HEK293 (cell line): ENCODE measurements around the gene ANGPTL8.
A peak's percentile ranks its signal among the peaks of the same experiment; 100 is the strongest.

ENCODE experiments used
- GLIS1 ChIP-seq: fragments of 450-650 bp; formaldehyde crosslinking; IDR thresholded peaks from 2 replicates; pipeline ENCODE4 v1.5.1; 2016; ENCODE audit warnings: missing biosample characterization, missing genetic modification characterization
- GLIS2 ChIP-seq: fragments of 450-650 bp; formaldehyde crosslinking; IDR thresholded peaks from 2 replicates; pipeline ENCODE4 v1.5.1; 2016; ENCODE audit warnings: missing biosample characterization, missing genetic modification characterization
- KLF10 ChIP-seq: fragments of 450-650 bp; IDR thresholded peaks from 2 replicates; pipeline ENCODE4 v1.5.1; 2018; ENCODE audit warnings: missing biosample characterization, mild to moderate bottlenecking, missing genetic modification characterization
- KLF8 ChIP-seq: fragments of 450-650 bp; formaldehyde crosslinking; IDR thresholded peaks from 2 replicates; pipeline ENCODE4 v1.5.1; 2016; ENCODE audit warnings: missing biosample characterization, missing genetic modification characterization
- OSR2 ChIP-seq: fragments of 450-650 bp; formaldehyde crosslinking; IDR thresholded peaks from 2 replicates; pipeline ENCODE4 v1.5.1; 2016; ENCODE audit warnings: missing biosample characterization, missing genetic modification characterization
- PRDM4 ChIP-seq: fragments of 450-650 bp; formaldehyde crosslinking; IDR thresholded peaks from 2 replicates; pipeline ENCODE4 v1.5.1; 2017; ENCODE audit warnings: missing biosample characterization, missing genetic modification characterization
- SP3 ChIP-seq: fragments of 450-650 bp; formaldehyde crosslinking; IDR thresholded peaks from 2 replicates; pipeline ENCODE4 v1.5.1; 2016; ENCODE audit warnings: missing biosample characterization, missing genetic modification characterization
- SP7 ChIP-seq: fragments of 450-650 bp; formaldehyde crosslinking; IDR thresholded peaks from 2 replicates; pipeline ENCODE4 v1.5.1; 2016; ENCODE audit warnings: missing biosample characterization, missing genetic modification characterization
- ZBTB7A ChIP-seq: fragments of 450-650 bp; formaldehyde crosslinking; IDR thresholded peaks from 2 replicates; pipeline ENCODE4 v1.5.1; 2016; ENCODE audit warnings: low read depth, missing biosample characterization, missing genetic modification characterization
- ZNF146 ChIP-seq: fragments of 450-650 bp; formaldehyde crosslinking; IDR thresholded peaks from 2 replicates; pipeline ENCODE4 v1.5.1; 2016; ENCODE audit warnings: missing biosample characterization, missing genetic modification characterization
- ZNF184 ChIP-seq: fragments of 450-650 bp; IDR thresholded peaks from 2 replicates; pipeline ENCODE4 v1.5.1; 2018; ENCODE audit warnings: missing biosample characterization, mild to moderate bottlenecking, missing genetic modification characterization
- ZNF214 ChIP-seq: fragments of 450-650 bp; formaldehyde crosslinking; IDR thresholded peaks from 2 replicates; pipeline ENCODE4 v1.5.1; 2017; ENCODE audit warnings: missing biosample characterization, mild to moderate bottlenecking, missing genetic modification characterization, borderline replicate concordance
- ZNF280D ChIP-seq: fragments of 450-650 bp; formaldehyde crosslinking; IDR thresholded peaks from 2 replicates; pipeline ENCODE4 v1.5.1; 2016; ENCODE audit warnings: missing biosample characterization, missing genetic modification characterization
- ZNF292 ChIP-seq: fragments of 450-650 bp; formaldehyde crosslinking; IDR thresholded peaks from 2 replicates; pipeline ENCODE4 v1.5.1; 2016; ENCODE audit warnings: low read depth, missing biosample characterization, missing genetic modification characterization, borderline replicate concordance
- ZNF362 ChIP-seq: fragments of 450-650 bp; formaldehyde crosslinking; IDR thresholded peaks from 2 replicates; pipeline ENCODE4 v1.5.1; 2016; ENCODE audit warnings: missing biosample characterization, missing genetic modification characterization
- ZNF398 ChIP-seq: fragments of 450-650 bp; formaldehyde crosslinking; IDR thresholded peaks from 2 replicates; pipeline ENCODE4 v1.5.1; 2017; ENCODE audit warnings: missing biosample characterization, missing genetic modification characterization
- ZNF423 ChIP-seq: fragments of 450-650 bp; formaldehyde crosslinking; IDR thresholded peaks from 2 replicates; pipeline ENCODE4 v1.5.1; 2016; ENCODE audit warnings: missing biosample characterization, missing genetic modification characterization
- ZNF488 ChIP-seq: fragments of 450-650 bp; formaldehyde crosslinking; IDR thresholded peaks from 2 replicates; pipeline ENCODE4 v1.5.1; 2016; ENCODE audit warnings: missing biosample characterization, missing genetic modification characterization
- ZNF518A ChIP-seq: fragments of 450-650 bp; formaldehyde crosslinking; conservative IDR thresholded peaks from 2 replicates; pipeline ENCODE4 v1.5.1; 2016; ENCODE audit warnings: low read depth, missing biosample characterization, missing genetic modification characterization
- ZNF529 ChIP-seq: fragments of 450-650 bp; formaldehyde crosslinking; IDR thresholded peaks from 2 replicates; pipeline ENCODE4 v1.5.1; 2017; ENCODE audit warnings: missing genetic modification characterization, missing biosample characterization; ENCODE audit not compliant: insufficient replicate concordance
- ZNF610 ChIP-seq: fragments of 450-650 bp; formaldehyde crosslinking; IDR thresholded peaks from 2 replicates; pipeline ENCODE4 v1.5.1; 2016; ENCODE audit warnings: missing biosample characterization, missing genetic modification characterization, borderline replicate concordance
- ZNF830 ChIP-seq: fragments of 450-650 bp; IDR thresholded peaks from 2 replicates; pipeline ENCODE4 v1.5.0; 2018; ENCODE audit warnings: missing biosample characterization, missing genetic modification characterization, low read depth, mild to moderate bottlenecking, moderate library complexity

ANGPTL8 gene

GRCh38 chr19:11261971-11262839, 22.8 kb downstream of the ANGPTL8 start, which contains the start of gene DOCK6 (continued):
- TF ChIP-seq ZNF830 (tag by site-specific recombination) (no peak), PRDM4 (tag by site-specific recombination) (peak; percentile 57; the same call in 1 of the 2 replicates), ZNF398 (no peak; the same call in 1 of the 2 replicates), ZNF214 (tag by site-specific recombination) (no peak), KLF8 (peak; percentile 52; the same call in 1 of the 2 replicates), ZNF529 (tag by site-specific recombination) (no peak), ZNF146 (tag by site-specific recombination) (peak; percentile 26; the same call in 1 of the 2 replicates), SP3 (tag by site-specific recombination) (peak; percentile 66), ZNF518A (tag by site-specific recombination) (no peak), SP7 (tag by site-specific recombination) (no peak), GLIS1 (tag by site-specific recombination) (no peak; the same call in 1 of the 2 replicates), ZNF292 (no peak), ZBTB7A (tag by site-specific recombination) (peak; percentile 71; the same call in 1 of the 2 replicates), ZNF184 (tag by site-specific recombination) (no peak), GLIS2 (peak; percentile 52), ZNF280D (tag by site-specific recombination) (no peak), ZNF488 (no peak), KLF10 (tag by site-specific recombination) (peak; percentile 77), ZNF610 (tag by site-specific recombination) (peak; percentile 29; the same call in 1 of the 2 replicates), OSR2 (tag by site-specific recombination) (no peak), ZNF362 (tag by site-specific recombination) (no peak), ZNF423 (tag by site-specific recombination) (no peak)
